ENCODE data around the gene SP9. TPM values are rescaled to one million over a fixed set of nuclear protein-coding genes. Genes with fewer than 3 reads are reported as not detected.

Gene SP9
- total RNA-seq, 2 experiments from 2014 or later: not detected

DNA sequence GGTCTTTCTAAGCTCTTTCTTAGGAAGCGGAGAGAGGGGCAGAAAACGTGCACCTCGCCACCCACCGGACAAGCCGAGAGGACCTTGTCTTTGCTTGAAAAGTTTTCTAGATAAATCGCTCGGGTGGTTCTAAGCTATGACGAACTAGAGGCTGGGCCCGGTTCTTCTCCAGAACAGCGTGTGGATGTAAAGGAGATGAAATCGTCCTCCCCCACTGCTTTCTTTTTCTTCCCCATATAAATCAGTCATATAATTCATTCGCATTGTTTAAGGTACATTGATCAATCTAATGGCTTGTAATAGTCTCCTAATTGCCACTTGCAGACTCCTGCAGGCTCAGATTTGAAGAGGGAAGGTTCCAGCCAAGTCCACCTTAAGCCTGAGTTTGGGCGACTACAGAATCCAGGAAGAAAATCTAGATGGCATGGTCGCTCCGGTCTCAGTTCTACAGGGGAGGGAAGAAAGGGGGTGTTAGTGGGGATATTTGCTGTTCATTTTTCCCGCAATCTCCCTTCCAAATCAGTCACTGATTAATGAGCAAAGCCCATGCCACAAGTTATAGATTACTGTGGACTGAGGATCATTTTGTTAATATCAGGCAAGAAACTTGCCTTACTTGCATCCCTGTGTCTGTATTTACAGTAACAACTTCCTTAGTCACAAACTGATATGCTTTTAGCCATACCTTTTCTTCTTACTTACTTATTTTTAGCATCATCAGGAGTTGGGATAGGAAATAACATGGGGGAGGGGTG, 5.6 kb upstream of the SP9 start:
- Mint-ChIP-seq H3K4me1 (peaks cover 37% of the 10 kb centered on the region), H3K27ac (no peak overlapping the region), H3K4me3 (no peak overlapping the region), H3K9me3 (peaks cover 2% of the 10 kb centered on the region), H3K36me3 (no peaks in the 10 kb centered on the region), H3K27me3 (peaks cover 97% of the 10 kb centered on the region)
- DNase-seq: no peak

GRCh38 chr2:174330945-174331594, 3.7 kb upstream of the SP9 start:
- Mint-ChIP-seq H3K27ac (no peak overlapping the region), H3K27me3 (peaks cover 100% of the 10 kb centered on the region), H3K36me3 (no peaks in the 10 kb centered on the region), H3K9me3 (peaks cover 2% of the 10 kb centered on the region), H3K4me3 (no peak overlapping the region), H3K4me1 (peaks cover 46% of the 10 kb centered on the region)
- DNase-seq: no peak

- Mint-ChIP-seq H3K4me1 (peaks cover 45% of the 10 kb centered on the region), H3K4me3 (no peak overlapping the region), H3K9me3 (peaks cover 2% of the 10 kb centered on the region), H3K27me3 (peaks cover 93% of the 10 kb centered on the region), H3K36me3 (no peaks in the 10 kb centered on the region), H3K27ac (no peak overlapping the region)
- no peak for DNase-seq
Measured at GRCh38 chr2:174331595-174332216, 3.0 kb upstream of the SP9 start.

DNA sequence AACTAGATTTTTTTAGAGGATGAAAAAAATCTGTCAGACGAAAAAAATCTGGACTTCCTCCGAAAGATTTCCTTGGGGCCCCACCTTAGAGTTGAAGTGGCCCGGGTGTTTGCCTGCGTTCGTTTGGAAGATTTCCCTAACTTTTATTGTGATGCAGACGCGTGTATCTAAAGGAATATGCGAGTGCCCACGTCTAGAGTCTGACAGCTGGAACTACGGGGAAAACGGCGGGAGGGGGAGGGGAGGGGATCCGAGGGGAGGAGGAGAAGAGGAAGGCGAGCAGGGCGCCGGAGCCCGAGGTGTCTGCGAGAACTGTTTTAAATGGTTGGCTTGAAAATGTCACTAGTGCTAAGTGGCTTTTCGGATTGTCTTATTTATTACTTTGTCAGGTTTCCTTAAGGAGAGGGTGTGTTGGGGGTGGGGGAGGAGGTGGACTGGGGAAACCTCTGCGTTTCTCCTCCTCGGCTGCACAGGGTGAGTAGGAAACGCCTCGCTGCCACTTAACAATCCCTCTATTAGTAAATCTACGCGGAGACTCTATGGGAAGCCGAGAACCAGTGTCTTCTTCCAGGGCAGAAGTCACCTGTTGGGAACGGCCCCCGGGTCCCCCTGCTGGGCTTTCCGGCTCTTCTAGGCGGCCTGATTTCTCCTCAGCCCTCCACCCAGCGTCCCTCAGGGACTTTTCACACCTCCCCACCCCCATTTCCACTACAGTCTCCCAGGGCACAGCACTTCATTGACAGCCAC, 2.4 kb upstream of the SP9 start:
- Mint-ChIP-seq H3K27me3 (peaks cover 87% of the 10 kb centered on the region), H3K9me3 (peaks cover 2% of the 10 kb centered on the region), H3K4me1 (peaks cover 40% of the 10 kb centered on the region), H3K27ac (no peak overlapping the region), H3K36me3 (no peaks in the 10 kb centered on the region), H3K4me3 (no peak overlapping the region)
- DNase-seq: no peak

DNA sequence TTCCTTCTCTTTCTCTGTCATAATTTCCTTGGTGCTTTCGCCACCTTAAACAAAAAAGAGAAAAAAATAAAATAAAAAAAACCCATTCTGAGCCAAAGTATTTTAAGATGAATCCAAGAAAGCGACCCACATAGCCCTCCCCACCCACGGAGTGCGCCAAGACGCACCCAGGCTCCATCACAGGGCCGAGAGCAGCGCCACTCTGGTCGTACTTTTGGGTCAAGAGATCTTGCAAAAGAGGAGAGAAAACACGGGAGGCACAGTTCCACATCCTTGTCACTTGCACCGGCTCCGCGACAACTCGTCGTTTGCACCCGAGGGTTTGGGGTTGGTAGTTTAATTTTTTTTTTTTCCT, 1.8 kb upstream of the SP9 start:
- peaks cover 39% of the 10 kb centered on the region for H3K4me1 Mint-ChIP-seq
- no peak overlapping the region for H3K27ac Mint-ChIP-seq
- DNase-seq: no peak
- no peaks in the 10 kb centered on the region for H3K36me3 Mint-ChIP-seq
- peaks cover 87% of the 10 kb centered on the region for H3K27me3 Mint-ChIP-seq
- H3K9me3 Mint-ChIP-seq: no peaks in the 10 kb centered on the region
- H3K4me3 Mint-ChIP-seq: peak overlapping the region; percentile 25

DNA sequence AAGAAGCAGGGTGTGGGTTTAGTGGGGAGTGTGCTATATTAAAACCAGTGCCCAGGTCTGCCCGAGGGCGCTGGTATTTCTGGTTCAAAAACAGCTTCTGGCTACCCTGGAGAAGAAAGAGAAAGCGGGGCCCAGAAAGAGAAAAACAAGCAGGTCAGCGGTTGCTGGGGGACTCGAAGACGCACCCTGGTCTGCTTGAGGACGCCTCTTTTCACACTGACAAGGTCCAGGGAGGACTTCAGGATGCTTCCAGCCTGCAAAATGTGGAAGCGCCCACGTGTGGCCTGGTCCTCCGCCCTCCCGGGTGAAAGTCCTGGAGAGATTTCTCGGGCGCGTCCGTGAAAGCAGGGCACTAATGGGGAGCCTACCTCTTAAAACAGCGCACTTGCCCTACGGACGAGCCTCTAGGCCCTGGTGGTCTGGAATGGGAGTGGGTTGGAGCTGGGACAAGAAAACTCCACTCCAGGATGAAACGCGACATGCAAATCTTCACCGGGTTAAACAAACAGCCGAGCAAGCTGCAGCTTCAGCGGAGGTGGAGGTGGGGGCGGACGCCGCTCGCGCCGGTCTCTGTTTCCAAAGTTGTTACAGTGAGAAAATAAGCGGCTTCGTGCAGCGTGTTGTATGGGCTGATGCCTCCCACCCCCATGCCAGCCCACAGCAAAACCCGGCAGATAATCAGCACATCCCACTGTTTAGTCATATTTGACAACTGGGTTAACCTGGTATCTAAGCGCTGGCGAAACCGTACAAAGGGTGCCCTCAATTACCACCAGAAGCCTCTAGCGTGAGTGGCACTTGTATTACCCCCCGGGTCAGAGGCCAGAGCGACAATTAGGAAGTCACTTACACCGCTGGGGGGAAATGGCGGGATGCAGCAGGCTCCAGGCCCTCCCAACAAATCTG, 1.1 kb upstream of the SP9 start:
- Mint-ChIP-seq H3K36me3 (no peaks in the 10 kb centered on the region), H3K9me3 (no peaks in the 10 kb centered on the region), H3K4me1 (peaks cover 39% of the 10 kb centered on the region), H3K27me3 (peaks cover 87% of the 10 kb centered on the region), H3K4me3 (peak overlapping the region; percentile 58), H3K27ac (no peak overlapping the region)
- DNase-seq: no peak

DNA sequence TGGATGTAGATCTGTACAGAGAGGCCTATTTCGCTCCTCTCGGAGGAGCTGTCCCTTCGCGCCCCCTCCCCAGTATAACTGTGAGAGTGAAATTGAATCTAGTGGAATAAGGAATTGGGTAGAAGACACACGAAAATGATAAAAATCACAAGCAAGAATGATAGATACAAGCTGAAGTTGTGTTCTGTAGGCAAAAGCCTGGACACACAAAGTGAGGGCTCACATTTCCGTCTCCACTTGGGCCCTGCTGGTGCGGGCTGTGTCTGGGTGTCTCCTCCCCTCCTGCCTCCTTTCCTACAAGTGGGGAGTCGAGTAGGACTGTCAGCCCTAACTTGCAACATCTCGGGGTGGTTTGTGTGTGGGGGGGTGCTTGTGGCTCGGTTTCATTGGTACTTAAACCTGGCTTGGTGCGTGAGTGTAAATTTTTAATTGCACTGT, 457 bp upstream of the SP9 start:
- Mint-ChIP-seq H3K36me3 (no peaks in the 10 kb centered on the region), H3K27ac (no peak overlapping the region), H3K9me3 (no peaks in the 10 kb centered on the region), H3K4me3 (peak overlapping the region; percentile 29), H3K27me3 (peaks cover 87% of the 10 kb centered on the region), H3K4me1 (peaks cover 35% of the 10 kb centered on the region)
- DNase-seq: no peak

- Mint-ChIP-seq H3K9me3 (no peaks in the 10 kb centered on the region), H3K36me3 (no peaks in the 10 kb centered on the region), H3K4me3 (peak overlapping the region; percentile 59), H3K4me1 (peaks cover 37% of the 10 kb centered on the region), H3K27ac (no peak overlapping the region), H3K27me3 (peaks cover 85% of the 10 kb centered on the region)
- no peak for DNase-seq
Measured at GRCh38 chr2:174335254-174335987, 667 bp downstream of the SP9 start.

DNA sequence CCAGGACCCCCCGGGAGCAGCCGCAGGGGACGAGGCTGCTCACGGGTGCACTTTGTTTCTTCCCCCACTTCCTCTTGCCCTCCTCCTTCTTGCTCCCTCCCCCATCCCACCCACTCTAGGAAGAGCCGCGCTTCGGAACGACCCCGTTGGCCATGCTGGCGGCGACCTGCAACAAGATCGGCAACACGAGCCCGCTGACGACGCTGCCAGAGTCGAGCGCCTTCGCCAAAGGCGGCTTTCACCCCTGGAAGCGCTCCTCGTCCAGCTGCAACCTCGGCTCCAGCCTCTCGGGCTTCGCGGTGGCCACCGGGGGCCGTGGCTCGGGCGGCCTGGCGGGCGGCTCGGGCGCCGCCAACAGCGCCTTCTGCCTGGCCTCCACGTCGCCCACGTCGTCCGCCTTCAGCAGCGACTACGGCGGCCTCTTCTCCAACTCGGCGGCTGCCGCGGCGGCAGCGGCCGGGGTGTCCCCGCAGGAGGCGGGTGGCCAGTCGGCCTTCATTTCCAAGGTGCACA, 1.3 kb downstream of the SP9 start:
- H3K4me3 Mint-ChIP-seq: no peak overlapping the region
- H3K9me3 Mint-ChIP-seq: no peaks in the 10 kb centered on the region
- H3K36me3 Mint-ChIP-seq: no peaks in the 10 kb centered on the region
- peaks cover 82% of the 10 kb centered on the region for H3K27me3 Mint-ChIP-seq
- peaks cover 39% of the 10 kb centered on the region for H3K4me1 Mint-ChIP-seq
- peak; percentile 31 for DNase-seq
- H3K27ac Mint-ChIP-seq: no peak overlapping the region

GRCh38 chr2:174336501-174337336, 2.0 kb downstream of the SP9 start:
- Mint-ChIP-seq H3K4me3 (peak overlapping the region; percentile 50), H3K36me3 (no peaks in the 10 kb centered on the region), H3K4me1 (peaks cover 45% of the 10 kb centered on the region), H3K9me3 (no peaks in the 10 kb centered on the region), H3K27ac (no peak overlapping the region), H3K27me3 (peaks cover 82% of the 10 kb centered on the region)
- peak; percentile 60 for DNase-seq

DNA sequence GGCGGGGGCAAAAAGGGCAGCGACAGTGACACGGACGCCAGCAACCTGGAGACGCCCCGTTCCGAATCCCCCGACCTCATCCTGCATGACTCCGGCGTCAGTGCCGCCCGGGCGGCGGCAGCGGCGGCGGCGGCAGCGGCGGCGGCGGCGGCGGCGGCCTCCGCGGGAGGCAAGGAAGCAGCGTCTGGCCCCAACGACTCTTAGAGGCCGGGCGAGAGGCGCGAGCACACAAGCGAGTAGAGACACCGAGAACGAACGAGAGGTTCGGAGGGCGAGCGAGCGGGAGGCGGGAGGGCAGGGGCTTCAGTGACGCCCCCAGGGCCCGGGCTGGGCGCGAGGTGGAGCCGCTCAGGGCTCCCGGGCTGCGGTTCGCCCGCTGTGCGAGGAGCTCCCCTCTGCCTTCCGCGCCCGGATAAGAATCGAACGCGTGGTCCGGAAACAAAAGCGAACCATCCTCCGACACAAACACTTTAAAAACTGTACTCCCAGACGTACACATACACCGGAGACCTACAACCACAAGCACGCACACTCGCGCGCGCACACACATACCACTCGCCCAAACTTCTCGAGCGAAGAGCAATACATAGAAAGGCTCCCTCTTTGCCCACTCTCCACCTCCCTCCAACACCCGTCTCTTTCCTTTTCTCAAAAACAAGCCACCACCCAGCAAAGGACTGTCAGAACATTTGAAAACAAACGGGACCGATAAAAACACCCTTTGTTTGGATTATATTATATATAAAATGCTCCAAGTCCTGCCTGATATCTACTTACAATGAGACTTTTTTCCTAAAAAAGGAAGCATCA, 2.8 kb downstream of the SP9 start:
- Mint-ChIP-seq H3K36me3 (no peaks in the 10 kb centered on the region), H3K27ac (no peak overlapping the region), H3K4me3 (peak overlapping the region; percentile 61), H3K9me3 (no peaks in the 10 kb centered on the region), H3K27me3 (peaks cover 79% of the 10 kb centered on the region), H3K4me1 (peaks cover 42% of the 10 kb centered on the region)
- DNase-seq: peak; percentile 41

DNA sequence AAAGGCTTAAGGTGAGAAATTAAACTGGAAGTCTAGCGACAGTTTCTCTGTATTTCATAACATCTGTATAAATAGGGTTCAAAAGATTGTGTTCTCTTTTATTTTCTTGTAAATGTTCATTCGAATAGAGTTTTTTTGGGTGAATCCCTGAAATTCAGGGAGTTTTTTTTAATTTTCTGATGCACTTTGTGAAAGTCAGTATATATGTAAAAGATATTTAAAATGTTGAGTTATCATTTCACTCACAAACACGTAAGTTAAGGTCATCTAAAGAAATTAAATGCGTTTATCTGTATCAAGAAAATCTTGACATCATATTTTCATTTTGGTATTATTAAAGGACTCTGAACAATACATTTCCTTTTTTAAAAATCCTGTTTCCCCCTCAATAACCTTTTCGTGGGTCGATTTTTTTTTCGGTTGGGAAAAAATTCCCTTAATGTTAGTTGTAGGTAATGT, 3.4 kb downstream of the SP9 start:
- Mint-ChIP-seq H3K27me3 (peaks cover 79% of the 10 kb centered on the region), H3K9me3 (no peaks in the 10 kb centered on the region), H3K4me1 (peaks cover 41% of the 10 kb centered on the region), H3K27ac (no peak overlapping the region), H3K4me3 (no peak overlapping the region), H3K36me3 (no peaks in the 10 kb centered on the region)
- DNase-seq: no peak
